ENCODE data around the gene IGIP.

The IGIP gene

GRCh38 chr5:140111011-140111858 lies 14.5 kb upstream of the IGIP start:
- no peak for DNase-seq (ENCODE audit: low read depth in 1 of 2, low spot score in 1 of 2)

GRCh38 chr5:140111859-140112551 lies 13.7 kb upstream of the IGIP start:
- DNase-seq (ENCODE audit: low read depth in 1 of 2, low spot score in 1 of 2), result no peak

- DNase-seq (ENCODE audit: low read depth in 1 of 2, low spot score in 1 of 2), result no peak
Measured at GRCh38 chr5:140112685-140113179, 13.0 kb upstream of the IGIP start.

DNA sequence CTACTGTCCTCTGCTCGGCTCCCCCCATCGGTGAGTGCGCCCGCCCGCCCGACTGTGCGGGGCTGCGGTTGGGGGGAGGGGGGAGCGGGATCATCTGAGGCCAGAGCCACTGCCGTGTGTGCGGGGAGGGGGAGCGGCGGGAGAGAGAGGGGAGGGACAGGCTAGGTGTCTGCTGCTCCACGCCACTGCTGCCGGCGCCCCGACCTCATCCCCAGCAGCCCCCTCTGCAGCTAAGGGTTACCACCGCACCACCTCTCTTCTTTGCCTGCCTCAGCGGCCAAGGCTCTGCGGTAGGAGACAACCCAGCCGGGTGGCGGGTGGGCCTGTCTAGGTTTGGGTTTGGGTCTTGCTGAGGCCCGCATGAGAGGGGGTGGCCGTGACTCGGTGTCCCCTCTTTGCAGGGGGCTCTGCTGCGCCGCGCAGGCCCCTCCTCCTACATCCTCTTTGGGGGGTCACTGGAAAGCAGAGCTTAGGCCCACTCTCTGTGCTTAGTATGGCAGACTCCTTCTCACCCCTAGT lies 12.5 kb upstream of the IGIP start:
- no peak for DNase-seq (ENCODE audit: low read depth in 1 of 2, low spot score in 1 of 2)

GRCh38 chr5:140113699-140114263 lies 12.0 kb upstream of the IGIP start, which contains the start of gene PURA:
Gene PURA, plus strand, starts transcription at chr5:140114109. Its CDS starts 73 bp downstream, at chr5:140114182.
- DNase-seq (ENCODE audit: low read depth in 1 of 2, low spot score in 1 of 2), result peak; percentile 88 to 95

DNA sequence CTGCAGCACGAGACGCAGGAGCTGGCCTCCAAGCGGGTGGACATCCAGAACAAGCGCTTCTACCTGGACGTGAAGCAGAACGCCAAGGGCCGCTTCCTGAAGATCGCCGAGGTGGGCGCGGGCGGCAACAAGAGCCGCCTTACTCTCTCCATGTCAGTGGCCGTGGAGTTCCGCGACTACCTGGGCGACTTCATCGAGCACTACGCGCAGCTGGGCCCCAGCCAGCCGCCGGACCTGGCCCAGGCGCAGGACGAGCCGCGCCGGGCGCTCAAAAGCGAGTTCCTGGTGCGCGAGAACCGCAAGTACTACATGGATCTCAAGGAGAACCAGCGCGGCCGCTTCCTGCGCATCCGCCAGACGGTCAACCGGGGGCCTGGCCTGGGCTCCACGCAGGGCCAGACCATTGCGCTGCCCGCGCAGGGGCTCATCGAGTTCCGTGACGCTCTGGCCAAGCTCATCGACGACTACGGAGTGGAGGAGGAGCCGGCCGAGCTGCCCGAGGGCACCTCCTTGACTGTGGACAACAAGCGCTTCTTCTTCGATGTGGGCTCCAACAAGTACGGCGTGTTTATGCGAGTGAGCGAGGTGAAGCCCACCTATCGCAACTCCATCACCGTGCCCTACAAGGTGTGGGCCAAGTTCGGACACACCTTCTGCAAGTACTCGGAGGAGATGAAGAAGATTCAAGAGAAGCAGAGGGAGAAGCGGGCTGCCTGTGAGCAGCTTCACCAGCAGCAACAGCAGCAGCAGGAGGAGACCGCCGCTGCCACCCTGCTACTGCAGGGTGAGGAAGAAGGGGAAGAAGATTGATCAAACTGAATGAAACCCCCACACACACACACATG lies 11.2 kb upstream of the IGIP start:
- DNase-seq (ENCODE audit: low read depth in 1 of 2, low spot score in 1 of 2), result peak in 1 of 2 donors; percentile 24

- DNase-seq (ENCODE audit: low read depth in 1 of 2, low spot score in 1 of 2), result no peak
Measured at GRCh38 chr5:140115186-140115500, 10.6 kb upstream of the IGIP start.

- no peak for DNase-seq (ENCODE audit: low read depth in 1 of 2, low spot score in 1 of 2)
Measured at GRCh38 chr5:140116716-140117115, 9.0 kb upstream of the IGIP start.

DNA sequence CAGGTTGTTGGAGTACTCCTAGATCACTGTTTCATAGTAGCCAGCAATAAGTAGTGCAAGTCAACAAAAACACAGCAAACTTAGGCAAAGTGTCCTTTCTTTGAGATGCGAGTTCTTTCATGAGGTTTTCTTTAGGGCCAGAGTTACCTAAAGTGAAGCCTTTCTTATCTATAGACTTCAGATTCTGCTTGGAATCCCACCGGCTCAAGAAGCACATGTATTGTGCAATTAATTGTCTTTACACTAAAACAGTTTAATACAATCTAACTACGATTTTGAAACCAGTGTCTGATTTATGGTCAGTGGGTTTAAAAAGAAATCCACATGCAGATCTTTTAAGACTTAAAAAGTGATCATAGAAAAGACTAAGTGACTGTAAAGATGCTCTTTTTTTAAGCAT lies 8.2 kb upstream of the IGIP start:
- DNase-seq (ENCODE audit: low read depth in 1 of 2, low spot score in 1 of 2), result no peak

GRCh38 chr5:140118302-140118936 lies 7.3 kb upstream of the IGIP start:
- DNase-seq (ENCODE audit: low read depth in 1 of 2, low spot score in 1 of 2), result no peak

- DNase-seq (ENCODE audit: low read depth in 1 of 2, low spot score in 1 of 2), result no peak
Measured at GRCh38 chr5:140126315-140127012, 727 bp downstream of the IGIP start.

- DNase-seq (ENCODE audit: low read depth in 1 of 2, low spot score in 1 of 2), result no peak
Measured at GRCh38 chr5:140128376-140128775, 2.6 kb downstream of the IGIP start.

DNA sequence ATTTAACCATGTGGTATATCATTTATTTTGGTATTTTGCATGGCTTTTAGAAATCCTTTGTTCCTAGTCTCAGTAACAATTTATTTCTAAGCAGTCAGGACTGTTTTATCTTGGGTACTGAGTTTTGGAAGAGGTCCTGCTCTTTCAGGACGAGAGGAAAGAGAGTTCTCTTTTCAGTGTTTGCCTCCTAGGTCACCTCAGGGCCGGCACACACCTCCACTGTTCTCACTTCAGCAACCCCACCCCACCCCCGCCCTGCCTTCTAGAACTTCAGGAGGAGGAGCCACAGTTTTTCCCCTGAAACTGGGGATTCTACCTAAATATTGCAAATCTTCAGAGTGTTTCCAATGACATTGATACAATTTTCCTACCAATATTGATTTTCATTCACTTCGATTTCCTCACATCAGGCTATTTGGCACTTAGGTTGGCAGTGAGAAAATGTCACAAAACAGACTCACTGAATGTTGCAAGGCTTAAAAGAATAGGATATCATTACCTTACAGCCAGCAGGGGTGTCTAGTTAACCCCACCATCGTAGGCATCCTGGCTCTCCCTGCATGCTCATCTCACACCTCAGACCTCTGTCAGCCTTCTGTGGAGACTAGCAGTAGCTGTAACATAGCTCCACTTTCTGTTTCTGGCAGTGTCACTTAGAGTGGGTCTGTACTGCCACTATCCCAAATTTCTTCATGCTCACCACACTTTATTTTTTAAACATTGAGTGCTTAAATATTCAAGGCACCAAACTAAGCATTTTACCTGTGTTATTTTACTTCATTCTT lies 5.4 kb downstream of the IGIP start:
- no peak for DNase-seq (ENCODE audit: low read depth in 1 of 2, low spot score in 1 of 2)

- no peak for DNase-seq (ENCODE audit: low read depth in 1 of 2, low spot score in 1 of 2)
Measured at GRCh38 chr5:140131967-140132409, 6.3 kb downstream of the IGIP start.

GRCh38 chr5:140133514-140134167 lies 7.9 kb downstream of the IGIP start:
- DNase-seq (ENCODE audit: low read depth in 1 of 2, low spot score in 1 of 2), result no peak

DNA sequence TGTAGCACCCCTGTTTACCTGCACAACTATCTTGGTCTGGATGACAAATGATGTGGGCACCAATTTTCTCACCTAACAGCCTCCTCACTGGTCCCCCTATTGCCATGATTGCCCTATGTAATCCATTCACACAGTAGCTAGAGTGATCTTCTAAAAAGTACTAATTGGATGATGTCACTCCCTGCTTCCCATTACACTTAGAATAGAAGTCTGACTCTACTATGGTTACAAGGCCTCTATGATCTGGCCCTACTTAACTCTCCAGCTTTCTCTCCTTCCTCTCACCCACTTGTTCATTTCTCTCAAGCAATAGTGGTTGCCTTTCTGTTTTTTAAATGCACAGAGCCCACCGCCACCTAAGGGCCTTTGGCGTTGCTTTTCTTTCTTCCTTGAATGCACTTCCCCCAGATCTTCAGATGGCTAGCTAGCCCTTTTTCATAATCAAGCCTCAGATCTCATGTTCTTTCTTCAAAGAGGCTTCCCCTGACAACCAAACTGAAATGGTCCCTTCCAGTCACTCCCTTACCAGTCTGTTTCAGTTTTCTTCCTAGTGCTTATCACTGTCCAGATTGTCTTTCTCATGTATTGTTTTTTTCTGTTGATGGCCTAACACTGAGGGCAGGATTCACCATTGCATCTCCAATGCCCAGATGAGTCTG lies 8.7 kb downstream of the IGIP start:
- DNase-seq (ENCODE audit: low read depth in 1 of 2, low spot score in 1 of 2), result no peak

DNA sequence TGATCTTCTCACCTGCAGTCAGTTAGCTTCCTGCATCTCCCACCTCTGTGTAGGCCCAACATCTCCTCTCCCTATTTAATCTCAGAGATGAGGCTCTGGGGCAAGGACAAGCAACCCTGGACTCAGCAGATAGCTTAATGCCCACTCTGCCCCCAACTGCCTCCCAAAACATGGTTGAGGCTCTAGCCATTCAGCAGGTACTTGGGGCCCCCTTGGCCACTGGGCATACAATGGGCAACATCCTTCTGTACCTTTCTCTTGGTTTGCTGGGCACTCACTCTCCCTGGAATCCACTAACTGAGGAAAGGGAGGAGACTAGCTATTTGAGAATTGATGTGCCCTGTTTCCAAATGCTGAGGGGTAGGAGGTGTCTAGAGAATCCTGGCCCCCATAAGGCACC lies 9.4 kb downstream of the IGIP start:
- DNase-seq (ENCODE audit: low read depth in 1 of 2, low spot score in 1 of 2), result no peak

- DNase-seq (ENCODE audit: low read depth in 1 of 2, low spot score in 1 of 2), result no peak
Measured at GRCh38 chr5:140136624-140137023, 10.9 kb downstream of the IGIP start.

All from activated CD4-positive, alpha-beta T cell treated with anti-CD3 and anti-CD28 coated beads, Interleukin-2, amount 50 U/mL, for 24 hours (primary cell).